22Rv1 (cell line): ENCODE results near the gene NAV1.
"Not testable (repeated sequence)": the region's sequence is repeated elsewhere in the genome, so short reads cannot be mapped to it uniquely, and the experiment has no call there.

Experiments used
- H3K27ac ChIP-seq: fragments of 450-650 bp; 2 replicates; pipeline ENCODE4 v1.5.1; 2017
- ZFX ChIP-seq: fragments of 450-650 bp; IDR thresholded peaks from 2 replicates; pipeline ENCODE4 v1.6.1; 2017; ENCODE audit warnings: antibody characterized with exemption, borderline replicate concordance
- TF ChIP-seq, protein P1 (sequence below): fragments of 450-650 bp; IDR thresholded peaks from 2 replicates; pipeline ENCODE4 v1.5.1; 2017; ENCODE audit warnings: mild to moderate bottlenecking

The NAV1 gene

DNA sequence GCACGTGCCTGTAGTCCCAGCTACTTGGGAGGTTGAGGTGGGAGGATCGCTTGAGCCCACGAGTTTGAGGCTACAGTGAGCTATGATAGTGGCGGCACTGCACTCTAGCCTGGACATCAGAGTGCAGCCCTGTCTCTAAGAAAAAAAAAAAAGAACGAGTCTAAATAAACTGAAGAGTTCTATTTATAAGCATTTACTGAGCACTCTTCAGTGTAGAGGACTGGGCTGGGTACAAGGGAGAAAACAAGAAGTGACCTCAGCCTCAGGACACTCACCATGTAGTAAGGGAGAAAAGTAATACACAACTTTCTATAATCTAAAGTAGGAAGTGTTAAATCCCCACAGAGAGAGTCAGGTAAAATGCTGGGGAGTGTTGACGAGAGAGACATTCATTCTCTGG, 35.0 kb downstream of the NAV1 start:
- H3K27ac ChIP-seq = no peak overlapping the region
- TF ChIP-seq, protein P1, sequence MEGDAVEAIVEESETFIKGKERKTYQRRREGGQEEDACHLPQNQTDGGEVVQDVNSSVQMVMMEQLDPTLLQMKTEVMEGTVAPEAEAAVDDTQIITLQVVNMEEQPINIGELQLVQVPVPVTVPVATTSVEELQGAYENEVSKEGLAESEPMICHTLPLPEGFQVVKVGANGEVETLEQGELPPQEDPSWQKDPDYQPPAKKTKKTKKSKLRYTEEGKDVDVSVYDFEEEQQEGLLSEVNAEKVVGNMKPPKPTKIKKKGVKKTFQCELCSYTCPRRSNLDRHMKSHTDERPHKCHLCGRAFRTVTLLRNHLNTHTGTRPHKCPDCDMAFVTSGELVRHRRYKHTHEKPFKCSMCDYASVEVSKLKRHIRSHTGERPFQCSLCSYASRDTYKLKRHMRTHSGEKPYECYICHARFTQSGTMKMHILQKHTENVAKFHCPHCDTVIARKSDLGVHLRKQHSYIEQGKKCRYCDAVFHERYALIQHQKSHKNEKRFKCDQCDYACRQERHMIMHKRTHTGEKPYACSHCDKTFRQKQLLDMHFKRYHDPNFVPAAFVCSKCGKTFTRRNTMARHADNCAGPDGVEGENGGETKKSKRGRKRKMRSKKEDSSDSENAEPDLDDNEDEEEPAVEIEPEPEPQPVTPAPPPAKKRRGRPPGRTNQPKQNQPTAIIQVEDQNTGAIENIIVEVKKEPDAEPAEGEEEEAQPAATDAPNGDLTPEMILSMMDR = no peak
- TF ChIP-seq ZFX = no peak

DNA sequence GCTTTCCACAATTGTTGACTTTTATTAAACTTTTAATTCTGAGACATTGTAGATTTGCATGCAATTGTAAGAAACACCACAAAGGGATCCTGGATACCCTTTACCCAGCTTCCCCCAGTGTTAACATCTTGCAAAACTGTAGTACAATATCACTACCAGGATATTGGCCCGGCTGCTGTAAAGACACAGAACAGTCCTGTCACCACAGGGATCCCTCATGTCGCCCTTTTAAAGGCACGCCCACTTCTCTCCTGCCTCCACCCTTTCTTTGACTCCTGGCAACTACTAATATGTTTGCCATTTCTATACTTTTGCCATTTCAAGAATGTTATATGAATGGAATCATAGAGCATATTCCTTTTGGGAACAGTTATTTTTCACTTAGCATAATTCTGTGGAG, 37.0 kb downstream of the NAV1 start:
- no peak overlapping the region for H3K27ac ChIP-seq
- no peak for TF ChIP-seq ZFX
- TF ChIP-seq, protein P1 = no peak

DNA sequence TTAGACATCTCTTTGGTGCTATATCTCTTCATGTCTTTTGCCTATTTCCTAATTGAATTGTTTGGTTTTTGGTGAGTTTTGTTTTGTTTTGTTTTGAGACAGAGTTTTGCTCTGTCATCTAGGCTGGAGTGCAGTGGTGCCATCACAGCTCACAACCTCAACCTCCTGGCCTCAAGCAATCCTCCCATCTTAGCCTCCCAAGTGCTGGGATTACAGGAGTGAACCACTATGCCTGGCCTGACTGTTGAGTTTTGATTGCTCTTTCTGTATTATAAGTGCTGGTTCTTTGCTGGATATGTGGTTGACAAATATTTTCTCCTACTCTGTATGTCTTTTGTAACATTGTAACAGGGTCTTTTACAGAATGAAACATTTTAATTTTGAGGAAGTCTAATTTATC, 38.0 kb downstream of the NAV1 start:
- TF ChIP-seq, protein P1 = no peak
- no peak for TF ChIP-seq ZFX
- H3K27ac ChIP-seq = no peak overlapping the region

DNA sequence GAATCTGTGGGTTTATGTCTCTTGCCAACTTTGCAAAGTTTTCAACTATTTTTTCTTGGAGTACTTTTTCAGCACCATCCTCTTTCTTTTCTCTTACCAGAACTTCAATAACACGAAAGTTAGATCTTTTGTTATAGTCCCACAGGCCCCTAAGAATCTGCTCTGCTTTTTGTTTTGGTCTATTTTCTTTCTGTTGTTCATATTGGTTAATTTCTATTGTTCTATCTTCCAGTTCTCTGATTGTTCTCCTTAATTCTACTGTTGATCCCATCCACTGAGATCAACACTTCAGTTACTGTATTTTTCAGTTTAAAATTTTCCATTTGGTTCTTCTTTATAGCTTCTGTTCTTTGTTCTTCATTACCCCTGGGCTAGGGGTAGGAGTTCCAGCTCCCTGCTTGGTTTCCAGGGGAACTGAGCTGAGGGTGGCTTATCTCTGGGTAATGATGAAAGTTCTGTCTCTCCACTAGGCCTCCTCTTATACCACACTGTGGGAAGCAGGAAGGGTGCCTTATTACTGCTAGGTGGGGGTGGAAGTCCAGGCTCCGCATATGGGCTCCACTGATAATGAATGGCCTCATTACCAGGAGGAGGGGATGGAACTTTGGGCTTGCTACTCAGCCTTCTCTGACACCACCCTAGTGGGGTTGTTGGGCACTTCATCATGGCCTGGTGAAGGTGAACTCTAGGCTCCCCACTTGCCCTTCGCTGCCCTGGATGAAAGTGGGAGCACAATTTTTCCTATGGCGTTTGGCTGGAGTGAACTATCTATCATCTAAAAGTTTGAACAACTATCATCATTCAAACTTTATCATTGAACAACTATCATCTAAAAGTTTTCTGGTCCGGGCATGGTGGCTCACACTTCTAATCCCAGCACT, 39.3 kb downstream of the NAV1 start:
- H3K27ac ChIP-seq = no peak overlapping the region
- TF ChIP-seq ZFX = no peak
- TF ChIP-seq, protein P1 = no peak

DNA sequence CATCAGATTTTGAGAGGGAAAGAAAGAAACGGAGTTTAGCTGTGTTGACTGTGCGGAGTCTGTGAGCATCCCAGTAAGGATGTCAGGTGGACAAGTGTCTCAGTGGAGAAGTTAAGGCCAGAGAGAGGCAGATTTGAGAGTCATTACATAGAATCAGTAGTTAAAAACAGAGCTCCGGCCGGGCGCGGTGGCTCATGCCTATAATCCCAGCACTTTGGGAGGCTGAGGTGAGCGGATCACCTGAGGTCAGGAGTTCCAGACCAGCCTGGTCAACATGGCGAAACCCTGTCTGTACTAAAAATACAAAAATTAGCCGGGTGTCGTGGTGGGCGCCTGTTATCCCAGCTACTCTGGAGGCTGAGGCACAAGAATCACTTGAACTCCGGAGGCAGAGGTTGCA, 42.4 kb downstream of the NAV1 start:
- not testable (repeated sequence) for H3K27ac ChIP-seq

DNA sequence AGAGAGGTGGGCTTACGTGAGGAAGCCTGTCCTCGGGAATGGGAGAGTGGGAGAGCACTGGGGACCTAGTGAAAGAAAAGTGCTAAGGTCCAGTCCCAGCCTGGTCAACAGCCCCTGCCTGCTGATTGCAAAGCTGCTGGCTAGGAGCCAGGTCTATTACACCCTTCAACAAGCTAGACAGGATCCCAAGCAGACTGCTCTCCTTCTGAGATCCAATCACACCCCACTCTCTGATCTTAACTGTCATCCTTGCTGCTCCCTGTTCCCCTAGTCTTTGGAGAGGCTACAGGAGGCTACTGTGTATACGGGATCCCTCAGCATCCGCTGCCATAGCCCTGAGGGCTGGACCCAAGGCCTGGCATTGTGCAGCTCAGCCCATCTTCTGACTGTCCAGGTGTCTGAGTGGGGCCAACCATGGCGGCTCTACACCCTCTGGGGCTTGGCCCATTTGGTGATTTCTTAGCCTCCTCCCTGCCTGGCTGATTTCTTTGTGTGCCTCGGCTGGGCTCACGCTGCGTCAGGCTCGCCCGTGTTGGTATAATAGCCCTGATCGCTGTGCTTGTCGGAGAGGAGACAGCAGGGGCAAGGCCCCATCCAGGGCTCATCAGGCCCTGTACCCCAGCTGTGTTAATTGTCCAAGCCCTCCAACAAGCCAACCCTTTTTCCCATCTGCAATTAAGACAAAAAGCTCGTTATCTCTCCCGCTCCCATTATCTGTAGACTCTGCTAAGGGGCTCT, 43.9 kb downstream of the NAV1 start:
- no peak overlapping the region for H3K27ac ChIP-seq

DNA sequence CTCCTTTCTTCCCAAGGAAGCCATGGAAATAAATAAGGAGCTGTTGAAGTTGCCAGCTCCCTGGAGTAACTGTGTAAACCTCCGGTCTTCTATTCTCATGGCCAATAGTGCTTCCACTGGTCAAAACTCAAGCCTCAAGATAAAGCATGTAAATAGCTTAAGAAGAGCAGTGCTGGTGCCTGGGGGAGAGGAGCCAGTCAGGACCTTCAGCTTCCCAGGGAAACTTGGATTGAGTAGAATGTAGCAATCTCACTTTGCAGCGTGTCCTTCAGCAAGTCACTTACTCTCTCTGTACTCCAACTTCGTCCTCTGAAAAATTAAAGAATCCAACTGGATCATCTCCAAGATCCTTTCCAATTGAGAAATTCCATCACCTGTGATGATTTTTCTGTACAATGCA, 44.7 kb downstream of the NAV1 start:
- no peak overlapping the region for H3K27ac ChIP-seq
- TF ChIP-seq ZFX = no peak
- TF ChIP-seq, protein P1 = no peak

More for the DNA sequence above, 43.9 kb downstream of the NAV1 start:
- TF ChIP-seq, protein P1 = no peak
- no peak for TF ChIP-seq ZFX
